ENCODE data around the gene ZBTB46.

Gene ZBTB46

GRCh38 chr20:63702036-63702665 lies 128.9 kb downstream of the ZBTB46 start:
- no peak for DNase-seq

- no peak for DNase-seq
Measured at GRCh38 chr20:63701329-63702035, 129.6 kb downstream of the ZBTB46 start.

GRCh38 chr20:63701051-63701328 lies 130.1 kb downstream of the ZBTB46 start:
- DNase-seq: no peak

- no peak for DNase-seq
Measured at GRCh38 chr20:63700199-63701050, 130.6 kb downstream of the ZBTB46 start.

GRCh38 chr20:63699466-63700198 lies 131.4 kb downstream of the ZBTB46 start:
- no peak for DNase-seq

GRCh38 chr20:63698739-63699465 lies 132.2 kb downstream of the ZBTB46 start:
- DNase-seq: no peak

GRCh38 chr20:63697868-63698545 lies 133.1 kb downstream of the ZBTB46 start:
- DNase-seq: no peak

GRCh38 chr20:63697357-63697867 lies 133.7 kb downstream of the ZBTB46 start:
- DNase-seq: no peak

- DNase-seq: no peak
Measured at GRCh38 chr20:63696628-63697356, 134.3 kb downstream of the ZBTB46 start, which contains the start of gene TNFRSF6B. Gene TNFRSF6B, plus strand, starts transcription at chr20:63696652. Its CDS starts 116 bp downstream, at chr20:63696768.

GRCh38 chr20:63696306-63696627 lies 134.8 kb downstream of the ZBTB46 start:
- DNase-seq: no peak

- DNase-seq: no peak
Measured at GRCh38 chr20:63695424-63696305, 135.4 kb downstream of the ZBTB46 start.

- DNase-seq: no peak
Measured at GRCh38 chr20:63694584-63695423, 136.3 kb downstream of the ZBTB46 start.

- no peak for DNase-seq
Measured at GRCh38 chr20:63693733-63694583, 137.1 kb downstream of the ZBTB46 start.
